ENCODE data around the gene RNF220. TPM values are rescaled to one million over a fixed set of nuclear protein-coding genes. Genes with fewer than 3 reads are reported as not detected.

Gene RNF220
- total RNA-seq, 1 donor = 53.2 TPM

GRCh38 chr1:44565259-44565750 is 160.2 kb downstream of the RNF220 start:
- Histone ChIP-seq H3K36me3 (ENCODE audit: insufficient read depth, low read length) (no peaks in the 10 kb centered on the region), H4K20me1 (ENCODE audit: insufficient read depth, low read length) (no peaks in the 10 kb centered on the region), H3K4me1 (ENCODE audit: insufficient read depth, low read length) (no peaks in the 10 kb centered on the region), H3K9me3 (ENCODE audit: low read depth, low read length) (no peaks in the 10 kb centered on the region), H2AFZ (ENCODE audit: low read length) (no peak overlapping the region), H3K79me2 (ENCODE audit: insufficient read depth, low read length) (no peaks in the 10 kb centered on the region), H3K27me3 (ENCODE audit: insufficient read depth, low read length) (peaks cover 86% of the 10 kb centered on the region), H3K27ac (ENCODE audit: low read depth, low read length) (no peak overlapping the region), H3K4me2 (ENCODE audit: insufficient read depth, low read length) (no peak overlapping the region), H3K4me3 (ENCODE audit: insufficient read depth, low read length) (no peak overlapping the region)
- DNase-seq (ENCODE audit: insufficient read length, low spot score, missing footprints) = no peak
- TF ChIP-seq CTCF (IDR thresholded peaks at IDR 0.05; ENCODE audit: extremely low read depth, low read depth, low read length) = no peak

GRCh38 chr1:44565833-44566232 is 160.8 kb downstream of the RNF220 start:
- Histone ChIP-seq H3K4me3 (ENCODE audit: insufficient read depth, low read length) (no peak overlapping the region), H3K36me3 (ENCODE audit: insufficient read depth, low read length) (no peaks in the 10 kb centered on the region), H3K4me1 (ENCODE audit: insufficient read depth, low read length) (no peaks in the 10 kb centered on the region), H2AFZ (ENCODE audit: low read length) (no peak overlapping the region), H3K4me2 (ENCODE audit: insufficient read depth, low read length) (no peak overlapping the region), H3K27ac (ENCODE audit: low read depth, low read length) (no peak overlapping the region), H3K79me2 (ENCODE audit: insufficient read depth, low read length) (no peaks in the 10 kb centered on the region), H3K9me3 (ENCODE audit: low read depth, low read length) (no peaks in the 10 kb centered on the region), H3K27me3 (ENCODE audit: insufficient read depth, low read length) (peaks cover 90% of the 10 kb centered on the region), H4K20me1 (ENCODE audit: insufficient read depth, low read length) (no peaks in the 10 kb centered on the region)
- no peak for TF ChIP-seq CTCF (IDR thresholded peaks at IDR 0.05; ENCODE audit: extremely low read depth, low read depth, low read length)
- peak; percentile 30 for DNase-seq (ENCODE audit: insufficient read length, low spot score, missing footprints)

- H3K9me3 ChIP-seq (ENCODE audit: low read depth, low read length) = no peaks in the 10 kb centered on the region
- H2AFZ ChIP-seq (ENCODE audit: low read length) = no peak overlapping the region
- no peaks in the 10 kb centered on the region for H3K36me3 ChIP-seq (ENCODE audit: insufficient read depth, low read length)
- no peak overlapping the region for H3K4me3 ChIP-seq (ENCODE audit: insufficient read depth, low read length)
- H3K4me1 ChIP-seq (ENCODE audit: insufficient read depth, low read length) = no peaks in the 10 kb centered on the region
- no peaks in the 10 kb centered on the region for H3K79me2 ChIP-seq (ENCODE audit: insufficient read depth, low read length)
- no peak overlapping the region for H3K27ac ChIP-seq (ENCODE audit: low read depth, low read length)
- TF ChIP-seq CTCF (IDR thresholded peaks at IDR 0.05; ENCODE audit: extremely low read depth, low read depth, low read length) = no peak
- peak; percentile 51 for DNase-seq (ENCODE audit: insufficient read length, low spot score, missing footprints)
- peaks cover 95% of the 10 kb centered on the region for H3K27me3 ChIP-seq (ENCODE audit: insufficient read depth, low read length)
- H3K4me2 ChIP-seq (ENCODE audit: insufficient read depth, low read length) = no peak overlapping the region
- H4K20me1 ChIP-seq (ENCODE audit: insufficient read depth, low read length) = no peaks in the 10 kb centered on the region
Observed at GRCh38 chr1:44566281-44567046, 161.4 kb downstream of the RNF220 start.

- no peak for TF ChIP-seq CTCF (IDR thresholded peaks at IDR 0.05; ENCODE audit: extremely low read depth, low read depth, low read length)
- H3K27me3 ChIP-seq (ENCODE audit: insufficient read depth, low read length) = peaks cover 89% of the 10 kb centered on the region
Observed at GRCh38 chr1:44568128-44568900, 163.3 kb downstream of the RNF220 start.

More at GRCh38 chr1:44568128-44568900, 163.3 kb downstream of the RNF220 start:
- Histone ChIP-seq H3K79me2 (ENCODE audit: insufficient read depth, low read length) (no peaks in the 10 kb centered on the region), H3K4me1 (ENCODE audit: insufficient read depth, low read length) (no peaks in the 10 kb centered on the region), H3K36me3 (ENCODE audit: insufficient read depth, low read length) (no peaks in the 10 kb centered on the region), H4K20me1 (ENCODE audit: insufficient read depth, low read length) (no peaks in the 10 kb centered on the region), H3K4me2 (ENCODE audit: insufficient read depth, low read length) (no peak overlapping the region), H2AFZ (ENCODE audit: low read length) (no peak overlapping the region), H3K27ac (ENCODE audit: low read depth, low read length) (no peak overlapping the region), H3K4me3 (ENCODE audit: insufficient read depth, low read length) (no peak overlapping the region), H3K9me3 (ENCODE audit: low read depth, low read length) (no peaks in the 10 kb centered on the region)
- DNase-seq (ENCODE audit: insufficient read length, low spot score, missing footprints) = no peak

Measured in osteoblast (primary cell).